Inflammatory macrophage treated with lipopolysaccharide for 1 hour (primary cell): ENCODE measurements around the gene CLEC6A.
A peak's percentile ranks its signal among the peaks of the same experiment; 100 is the strongest.

ENCODE experiments used
- DNase-seq, 2 donors: peaks; one replicate each; pipeline ENCODE4 v3.0.0-alpha.2; 2020 to 2022

Gene CLEC6A

GRCh38 chr12:8496074-8496473 is 40.3 kb downstream of the CLEC6A start:
- DNase-seq, result peak in 1 of 2 donors; percentile 39

- no peak for DNase-seq
Observed at GRCh38 chr12:8499616-8500015, 43.9 kb downstream of the CLEC6A start.

GRCh38 chr12:8501720-8502119 is 46.0 kb downstream of the CLEC6A start:
- no peak for DNase-seq

- no peak for DNase-seq
Observed at GRCh38 chr12:8504351-8504750, 48.6 kb downstream of the CLEC6A start.

GRCh38 chr12:8507596-8507995 is 51.8 kb downstream of the CLEC6A start:
- DNase-seq, result peak; percentile 56 to 63

GRCh38 chr12:8508223-8508622 is 52.5 kb downstream of the CLEC6A start:
- DNase-seq, result no peak

GRCh38 chr12:8508910-8509841 is 53.4 kb downstream of the CLEC6A start:
- no peak for DNase-seq

- DNase-seq, result peak; percentile 68 to 85
Observed at GRCh38 chr12:8513256-8513655, 57.5 kb downstream of the CLEC6A start, which contains the start of gene CLEC4D. Gene CLEC4D, plus strand, starts transcription at chr12:8513503. Its CDS starts 230 bp downstream, at chr12:8513733.

GRCh38 chr12:8517971-8518370 is 62.2 kb downstream of the CLEC6A start:
- peak in 1 of 2 donors; percentile 18 for DNase-seq

- DNase-seq, result peak; percentile 63
Observed at GRCh38 chr12:8519171-8519570, 63.4 kb downstream of the CLEC6A start.

- DNase-seq, result no peak
Observed at GRCh38 chr12:8527250-8528130, 71.7 kb downstream of the CLEC6A start.
